ENCODE measurements around the gene ZBTB1.

- TF ChIP-seq CTCF (IDR thresholded peaks at IDR 0.05), result no peak
- TF ChIP-seq POLR2A (IDR thresholded peaks at IDR 0.05), result no peak
These were observed 12.9 kb upstream of the ZBTB1 start for GRCh38 chr14:64491637-64492036.
